H1 (cell line): ENCODE results near the gene NCF4. TPM values are rescaled to one million over a fixed set of nuclear protein-coding genes. Genes with fewer than 3 reads are reported as not detected.

Experiments used
- BACH1 ChIP-seq: IDR thresholded peaks from 2 replicates; pipeline ENCODE4 v1.6.1; 2012; ENCODE audit warnings: low read length, improper control_type of control experiment
- CEBPB ChIP-seq: IDR thresholded peaks from 2 replicates; pipeline ENCODE4 v1.6.1; 2012; ENCODE audit warnings: low read depth, low read length
- CTBP2 ChIP-seq: IDR thresholded peaks from 2 replicates; pipeline ENCODE4 v1.7.0; 2011; ENCODE audit warnings: borderline replicate concordance, mild to moderate bottlenecking, moderate library complexity, mixed read lengths, low read length; ENCODE audit not compliant: insufficient read depth, insufficient read length
- EP300 ChIP-seq, 2 experiments: IDR thresholded peaks; 1 replicate in 1 of 2; 2 replicates in 1 of 2; pipeline ENCODE4 v1.6.1; 2011 to 2012; ENCODE audit warnings: low read depth in 2 of 2, low read length in 2 of 2, mild to moderate bottlenecking in 2 of 2, borderline replicate concordance in 1 of 2, inconsistent platforms in 1 of 2, moderate library complexity in 1 of 2
- GTF2F1 ChIP-seq: IDR thresholded peaks from 2 replicates; pipeline ENCODE4 v1.6.1; 2012; ENCODE audit warnings: low read depth, low read length, improper control_type of control experiment, borderline replicate concordance
- HDAC2 ChIP-seq, 2 experiments: fragments of 300-600 bp in 1 of 2; sonication (generic) in 1 of 2; IDR thresholded peaks; 2 replicates each; pipeline ENCODE4 v1.6.1; 2011 to 2012; ENCODE audit warnings: low read depth in 2 of 2, low read length in 2 of 2, mild to moderate bottlenecking in 2 of 2, moderate library complexity in 2 of 2, borderline replicate concordance in 1 of 2, inconsistent platforms in 1 of 2
- JUN ChIP-seq: IDR thresholded peaks from 2 replicates; pipeline ENCODE4 v1.6.1; 2011; ENCODE audit warnings: low read depth, mild to moderate bottlenecking, improper control_type of control experiment, low read length
- JUND ChIP-seq: IDR thresholded peaks from 2 replicates; pipeline ENCODE4 v1.6.1; 2011; ENCODE audit warnings: mild to moderate bottlenecking, improper control_type of control experiment, low read length
- SUZ12 ChIP-seq: fragments of 200-600 bp; sonication (generic); IDR thresholded peaks from 2 replicates; pipeline ENCODE4 v1.6.1; 2012; ENCODE audit warnings: mild to moderate bottlenecking, inconsistent platforms, low read length, moderate library complexity, mixed read lengths
- TAF7 ChIP-seq: optimal IDR thresholded peaks from 2 replicates; pipeline ENCODE3; 2011; ENCODE audit warnings: low read depth, mild to moderate bottlenecking, inconsistent platforms, low read length, moderate library complexity, borderline replicate concordance
- TCF12 ChIP-seq: IDR thresholded peaks from 2 replicates; pipeline ENCODE4 v1.6.1; 2011; ENCODE audit warnings: low read depth, mild to moderate bottlenecking, low read length
- ZNF274 ChIP-seq: IDR thresholded peaks from 2 replicates; pipeline ENCODE4 v1.7.0; 2012; ENCODE audit warnings: low read length, borderline replicate concordance; ENCODE audit errors: extremely low read depth
- polyA plus RNA-seq, 7 experiments: library from polyadenylated mRNA; depleted of rRNA in 3 of 7; stranded (reverse) in 5 of 7; unstranded in 2 of 7; fragments of >200 nt in 5 of 7; fragments of 200-250 nt in 2 of 7; gene quantifications; 1 replicate in 5 of 7; 2 replicates in 1 of 7; 4 replicates in 1 of 7; pipeline versions ENCODE4 v1.2.1 to v1.2.3, GENCODE V29; 2011 to 2013; ENCODE audit warnings: missing spikeins in 2 of 7, mixed read lengths in 2 of 7
- total RNA-seq: library from RNA; stranded (reverse); fragmentation: NEBNext Ultra II Directional; extraction: Animal tissue kit (Norgen Biotek cat#: 25700); gene quantifications from 2 replicates; pipeline ENCODE4 v1.2.1, GENCODE V29; 2021
- TF ChIP-seq, protein P1 (sequence below), 3 experiments: IDR thresholded peaks; 1 replicate in 2 of 3; 2 replicates in 1 of 3; pipeline versions ENCODE4 v1.5.1 to v1.6.1; 2011; ENCODE audit warnings: low read length in 3 of 3, mild to moderate bottlenecking in 3 of 3, inconsistent platforms in 2 of 3, low read depth in 1 of 3, moderate library complexity in 1 of 3; ENCODE audit not compliant: insufficient read depth in 1 of 3; ENCODE audit errors: control extremely low read depth in 1 of 3

NCF4 gene
- total and polyA plus RNA-seq, 2 of the 8 experiments (the other 6 are each of a cell fraction or from before 2014, with no cell fraction given): 0.20 TPM; not detected in 1

DNA sequence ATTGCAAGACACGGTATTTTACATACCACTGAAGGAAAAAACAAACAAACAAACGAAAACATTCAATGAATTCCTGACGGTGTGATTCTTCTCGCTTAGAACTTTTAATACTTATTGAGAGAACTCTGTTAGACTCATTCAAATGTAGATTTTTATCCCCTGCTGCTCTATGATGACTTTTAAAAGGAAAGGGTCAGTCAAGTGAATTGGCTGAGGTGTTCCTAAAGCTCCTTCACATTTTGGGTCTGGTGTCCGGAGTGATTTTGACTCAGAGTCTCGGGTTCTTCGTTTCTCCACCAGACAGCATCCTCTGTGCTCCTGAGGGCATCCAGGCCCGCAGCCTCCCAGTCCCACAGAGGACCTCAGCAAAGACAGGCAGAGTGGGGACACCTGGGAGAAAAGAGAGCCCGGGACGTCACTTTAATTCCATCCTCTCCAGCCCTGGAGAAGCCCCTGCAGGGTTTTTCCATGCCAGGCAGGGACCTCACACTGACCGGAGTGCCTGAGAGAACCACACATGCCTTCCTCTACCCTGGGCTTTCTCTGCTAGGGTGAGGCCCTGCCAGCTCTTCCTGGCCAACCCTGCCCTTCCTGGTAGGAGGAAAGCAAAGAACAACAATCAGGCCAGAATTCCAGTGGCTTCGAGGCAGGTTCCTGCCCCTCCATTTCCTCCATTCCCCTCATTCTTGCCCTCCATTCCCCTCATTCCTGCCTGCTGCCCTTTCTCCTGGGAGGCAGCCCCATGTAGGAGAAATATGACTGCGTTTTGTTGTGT, 51.3 kb downstream of the NCF4 start (continued):
- TF ChIP-seq EP300 (IDR thresholded peaks at IDR 0.05; ENCODE audit: borderline replicate concordance in 1 of 2, low read depth in 2 of 2, low read length in 2 of 2): no peak
- no peak for TF ChIP-seq HDAC2 (IDR thresholded peaks at IDR 0.05; ENCODE audit: borderline replicate concordance in 1 of 2, low read depth in 2 of 2, low read length in 2 of 2)
- TF ChIP-seq JUN: no peak
- no peak for TF ChIP-seq CTBP2
- TF ChIP-seq SUZ12: no peak
- no peak for TF ChIP-seq TAF7
- TF ChIP-seq, protein P1, sequence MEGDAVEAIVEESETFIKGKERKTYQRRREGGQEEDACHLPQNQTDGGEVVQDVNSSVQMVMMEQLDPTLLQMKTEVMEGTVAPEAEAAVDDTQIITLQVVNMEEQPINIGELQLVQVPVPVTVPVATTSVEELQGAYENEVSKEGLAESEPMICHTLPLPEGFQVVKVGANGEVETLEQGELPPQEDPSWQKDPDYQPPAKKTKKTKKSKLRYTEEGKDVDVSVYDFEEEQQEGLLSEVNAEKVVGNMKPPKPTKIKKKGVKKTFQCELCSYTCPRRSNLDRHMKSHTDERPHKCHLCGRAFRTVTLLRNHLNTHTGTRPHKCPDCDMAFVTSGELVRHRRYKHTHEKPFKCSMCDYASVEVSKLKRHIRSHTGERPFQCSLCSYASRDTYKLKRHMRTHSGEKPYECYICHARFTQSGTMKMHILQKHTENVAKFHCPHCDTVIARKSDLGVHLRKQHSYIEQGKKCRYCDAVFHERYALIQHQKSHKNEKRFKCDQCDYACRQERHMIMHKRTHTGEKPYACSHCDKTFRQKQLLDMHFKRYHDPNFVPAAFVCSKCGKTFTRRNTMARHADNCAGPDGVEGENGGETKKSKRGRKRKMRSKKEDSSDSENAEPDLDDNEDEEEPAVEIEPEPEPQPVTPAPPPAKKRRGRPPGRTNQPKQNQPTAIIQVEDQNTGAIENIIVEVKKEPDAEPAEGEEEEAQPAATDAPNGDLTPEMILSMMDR (IDR thresholded peaks at IDR 0.05; ENCODE audit: control extremely low read depth in 1 of 3, insufficient read depth in 1 of 3, low read depth in 1 of 3, low read length in 3 of 3): no peak
- no peak for TF ChIP-seq JUND
- no peak for TF ChIP-seq BACH1
- no peak for TF ChIP-seq CEBPB
- TF ChIP-seq GTF2F1: no peak
- no peak for TF ChIP-seq ZNF274
- TF ChIP-seq TCF12: no peak
